ENCODE data around the gene LRR1.

DNA sequence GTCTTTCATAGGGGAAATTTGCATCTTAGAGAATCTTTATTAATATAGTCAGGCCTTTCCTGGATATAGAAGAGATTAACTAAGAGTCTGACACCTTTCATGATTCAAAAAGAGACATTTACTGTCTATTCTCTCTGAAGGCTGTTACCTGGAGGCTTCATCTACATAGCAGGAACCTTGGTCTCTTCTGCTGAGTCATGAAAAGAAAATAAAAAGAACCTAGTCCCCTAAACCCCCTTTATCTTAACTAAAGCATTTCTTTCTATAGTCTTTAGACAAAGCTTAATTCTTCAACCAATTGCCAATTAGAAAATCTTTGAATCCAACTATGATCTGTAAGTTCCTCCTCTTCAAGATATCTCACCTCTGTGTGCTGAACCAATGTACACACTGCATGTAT is 45.6 kb upstream of the LRR1 start:
- TF ChIP-seq, protein P1, sequence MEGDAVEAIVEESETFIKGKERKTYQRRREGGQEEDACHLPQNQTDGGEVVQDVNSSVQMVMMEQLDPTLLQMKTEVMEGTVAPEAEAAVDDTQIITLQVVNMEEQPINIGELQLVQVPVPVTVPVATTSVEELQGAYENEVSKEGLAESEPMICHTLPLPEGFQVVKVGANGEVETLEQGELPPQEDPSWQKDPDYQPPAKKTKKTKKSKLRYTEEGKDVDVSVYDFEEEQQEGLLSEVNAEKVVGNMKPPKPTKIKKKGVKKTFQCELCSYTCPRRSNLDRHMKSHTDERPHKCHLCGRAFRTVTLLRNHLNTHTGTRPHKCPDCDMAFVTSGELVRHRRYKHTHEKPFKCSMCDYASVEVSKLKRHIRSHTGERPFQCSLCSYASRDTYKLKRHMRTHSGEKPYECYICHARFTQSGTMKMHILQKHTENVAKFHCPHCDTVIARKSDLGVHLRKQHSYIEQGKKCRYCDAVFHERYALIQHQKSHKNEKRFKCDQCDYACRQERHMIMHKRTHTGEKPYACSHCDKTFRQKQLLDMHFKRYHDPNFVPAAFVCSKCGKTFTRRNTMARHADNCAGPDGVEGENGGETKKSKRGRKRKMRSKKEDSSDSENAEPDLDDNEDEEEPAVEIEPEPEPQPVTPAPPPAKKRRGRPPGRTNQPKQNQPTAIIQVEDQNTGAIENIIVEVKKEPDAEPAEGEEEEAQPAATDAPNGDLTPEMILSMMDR (IDR thresholded peaks at IDR 0.05; ENCODE audit: borderline replicate concordance, extremely low read depth, low read length, poor library complexity, severe bottlenecking): no peak
- no peak for TF ChIP-seq EZH2 (IDR thresholded peaks at IDR 0.05; ENCODE audit: borderline replicate concordance, low read depth, low read length, severe bottlenecking)

Data from DND-41 (cell line).